ENCODE data around the gene PLAGL2. TPM values are rescaled to one million over a fixed set of nuclear protein-coding genes. Genes with fewer than 3 reads are reported as not detected.

The PLAGL2 gene
- total RNA-seq, 1 experiment from 2014 or later = 21.4 TPM

DNA sequence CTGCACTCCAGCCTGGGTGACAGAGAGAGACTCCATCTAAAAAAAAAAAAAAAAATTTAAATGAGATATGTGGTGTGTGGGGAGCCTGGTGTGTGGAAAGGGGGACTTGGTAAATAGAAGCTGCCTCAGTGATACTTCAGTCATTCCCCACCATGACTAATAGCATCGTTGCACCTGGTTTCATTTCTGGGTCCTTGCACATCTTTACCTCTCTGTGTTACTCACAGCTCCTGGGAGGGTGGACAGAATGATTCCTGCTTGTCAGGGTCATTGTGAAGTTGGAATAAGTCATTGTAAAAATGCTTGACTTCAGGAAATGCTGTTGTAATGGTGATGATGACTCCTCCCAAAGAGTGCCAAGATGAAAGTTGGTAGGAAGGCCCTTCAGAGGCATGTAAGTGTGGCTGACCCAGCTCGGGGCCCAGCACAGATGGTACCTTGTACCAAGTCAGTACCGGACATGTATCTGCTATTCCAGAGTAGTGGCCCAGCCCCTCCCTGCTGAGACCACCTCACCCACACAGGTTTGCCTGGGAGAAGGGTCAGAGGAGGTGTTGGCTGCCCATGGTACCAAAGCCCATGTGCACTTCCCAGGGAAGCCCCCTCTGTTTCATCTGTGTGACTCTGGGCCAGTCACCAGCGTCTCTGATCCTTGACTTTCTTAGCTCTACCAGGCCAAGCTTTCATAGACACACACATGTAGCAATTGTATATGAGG, 48.4 kb downstream of the PLAGL2 start:
- ChIA-PET CTCF (no interaction called here), POLR2A (no interaction called here)
- TF ChIP-seq FOXK1 (CRISPR knock-in tag; IDR thresholded peaks at IDR 0.05) (no peak), NFATC4 (CRISPR knock-in tag; IDR thresholded peaks at IDR 0.05) (no peak), FOXJ3 (CRISPR knock-in tag; IDR thresholded peaks at IDR 0.05; ENCODE audit: borderline replicate concordance) (no peak), ZNF263 (CRISPR knock-in tag; IDR thresholded peaks at IDR 0.05; ENCODE audit: low read depth) (no peak)
- TF ChIP-seq, protein P1, sequence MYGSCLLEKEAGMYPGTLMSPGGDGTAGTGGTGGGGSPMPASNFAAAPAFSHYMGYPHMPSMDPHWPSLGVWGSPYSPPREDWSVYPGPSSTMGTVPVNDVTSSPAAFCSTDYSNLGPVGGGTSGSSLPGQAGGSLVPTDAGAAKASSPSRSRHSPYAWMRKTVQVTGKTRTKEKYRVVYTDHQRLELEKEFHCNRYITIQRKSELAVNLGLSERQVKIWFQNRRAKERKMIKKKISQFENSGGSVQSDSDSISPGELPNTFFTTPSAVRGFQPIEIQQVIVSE (CRISPR knock-in tag; IDR thresholded peaks at IDR 0.05; ENCODE audit: borderline replicate concordance) = no peak
- TF ChIP-seq, protein P2, sequence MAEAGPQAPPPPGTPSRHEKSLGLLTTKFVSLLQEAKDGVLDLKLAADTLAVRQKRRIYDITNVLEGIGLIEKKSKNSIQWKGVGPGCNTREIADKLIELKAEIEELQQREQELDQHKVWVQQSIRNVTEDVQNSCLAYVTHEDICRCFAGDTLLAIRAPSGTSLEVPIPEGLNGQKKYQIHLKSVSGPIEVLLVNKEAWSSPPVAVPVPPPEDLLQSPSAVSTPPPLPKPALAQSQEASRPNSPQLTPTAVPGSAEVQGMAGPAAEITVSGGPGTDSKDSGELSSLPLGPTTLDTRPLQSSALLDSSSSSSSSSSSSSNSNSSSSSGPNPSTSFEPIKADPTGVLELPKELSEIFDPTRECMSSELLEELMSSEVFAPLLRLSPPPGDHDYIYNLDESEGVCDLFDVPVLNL (CRISPR knock-in tag; IDR thresholded peaks at IDR 0.05; ENCODE audit: borderline replicate concordance, low read depth) = no peak
- no peak overlapping the region for H3K27ac Mint-ChIP-seq
- peaks cover 47% of the 10 kb centered on the region for H3K36me3 Mint-ChIP-seq
- H3K4me3 Mint-ChIP-seq = no peak overlapping the region
- no peaks in the 10 kb centered on the region for H3K9me3 Mint-ChIP-seq
- H3K27me3 Mint-ChIP-seq (ENCODE audit: low read depth) = no peaks in the 10 kb centered on the region
- H3K4me1 Mint-ChIP-seq = no peaks in the 10 kb centered on the region
- ATAC-seq (no peak), DNase-seq (ENCODE audit: low spot score) (no peak)

DNA sequence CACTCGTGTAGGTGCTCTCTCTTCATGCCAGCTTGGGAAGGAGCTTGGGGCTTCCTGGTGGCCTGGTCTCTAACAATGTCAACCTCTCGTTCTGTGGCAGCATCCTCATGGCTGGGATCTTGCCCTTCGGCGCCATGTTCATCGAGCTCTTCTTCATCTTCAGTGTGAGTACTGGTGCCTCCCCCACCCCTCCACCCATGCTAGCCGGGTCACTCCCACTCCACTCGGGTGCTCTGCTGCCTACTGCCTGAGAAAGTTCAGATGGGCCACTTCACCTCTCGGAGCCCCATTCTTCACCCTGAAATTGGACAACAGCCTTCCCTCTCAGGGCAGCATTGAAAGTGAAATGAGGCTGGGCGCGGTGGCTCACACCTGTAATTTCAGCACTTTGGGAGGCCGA, 49.2 kb downstream of the PLAGL2 start:
- peaks cover 52% of the 10 kb centered on the region for H3K36me3 Mint-ChIP-seq
- H3K27ac Mint-ChIP-seq = no peak overlapping the region

DNA sequence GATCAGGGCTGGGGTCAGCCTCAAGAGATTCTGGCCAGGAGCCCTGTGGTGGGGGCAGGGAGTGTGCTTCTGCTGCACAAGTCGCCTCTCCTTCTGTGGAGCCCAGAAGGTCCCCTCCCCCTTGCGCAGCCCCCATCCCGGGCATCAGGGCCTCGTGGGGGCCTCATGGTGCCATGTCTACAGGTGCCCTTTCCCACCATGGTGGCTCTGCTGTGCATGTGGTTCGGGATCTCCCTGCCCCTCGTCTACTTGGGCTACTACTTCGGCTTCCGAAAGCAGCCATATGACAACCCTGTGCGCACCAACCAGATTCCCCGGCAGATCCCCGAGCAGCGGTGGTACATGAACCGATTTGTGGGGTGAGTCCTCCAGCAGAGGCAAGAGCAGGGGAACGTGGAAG, 49.9 kb downstream of the PLAGL2 start:
- no peak overlapping the region for H3K27ac Mint-ChIP-seq
- ChIA-PET CTCF (no interaction called here), POLR2A (no interaction called here)
- DNase-seq (ENCODE audit: low spot score) = no peak
- no peaks in the 10 kb centered on the region for H3K27me3 Mint-ChIP-seq (ENCODE audit: low read depth)
- no peak for ATAC-seq
- H3K4me1 Mint-ChIP-seq = no peaks in the 10 kb centered on the region
- no peaks in the 10 kb centered on the region for H3K9me3 Mint-ChIP-seq
- peaks cover 55% of the 10 kb centered on the region for H3K36me3 Mint-ChIP-seq
- H3K4me3 Mint-ChIP-seq = no peak overlapping the region
- no peak for TF ChIP-seq TEAD4 (CRISPR knock-in tag; IDR thresholded peaks at IDR 0.05)
- TF ChIP-seq, protein P3, sequence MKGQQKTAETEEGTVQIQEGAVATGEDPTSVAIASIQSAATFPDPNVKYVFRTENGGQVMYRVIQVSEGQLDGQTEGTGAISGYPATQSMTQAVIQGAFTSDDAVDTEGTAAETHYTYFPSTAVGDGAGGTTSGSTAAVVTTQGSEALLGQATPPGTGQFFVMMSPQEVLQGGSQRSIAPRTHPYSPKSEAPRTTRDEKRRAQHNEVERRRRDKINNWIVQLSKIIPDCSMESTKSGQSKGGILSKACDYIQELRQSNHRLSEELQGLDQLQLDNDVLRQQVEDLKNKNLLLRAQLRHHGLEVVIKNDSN (CRISPR knock-in tag; IDR thresholded peaks at IDR 0.05) = no peak
- no peak for TF ChIP-seq ZNF425 (CRISPR knock-in tag; conservative IDR thresholded peaks at IDR 0.05)
- no peak for TF ChIP-seq JAZF1 (CRISPR knock-in tag; IDR thresholded peaks at IDR 0.05)
- no peak for TF ChIP-seq ATF1 (CRISPR knock-in tag; IDR thresholded peaks at IDR 0.05)
- TF ChIP-seq CBFB (CRISPR knock-in tag; IDR thresholded peaks at IDR 0.05; ENCODE audit: low read depth) = no peak
- TF ChIP-seq, protein P4, sequence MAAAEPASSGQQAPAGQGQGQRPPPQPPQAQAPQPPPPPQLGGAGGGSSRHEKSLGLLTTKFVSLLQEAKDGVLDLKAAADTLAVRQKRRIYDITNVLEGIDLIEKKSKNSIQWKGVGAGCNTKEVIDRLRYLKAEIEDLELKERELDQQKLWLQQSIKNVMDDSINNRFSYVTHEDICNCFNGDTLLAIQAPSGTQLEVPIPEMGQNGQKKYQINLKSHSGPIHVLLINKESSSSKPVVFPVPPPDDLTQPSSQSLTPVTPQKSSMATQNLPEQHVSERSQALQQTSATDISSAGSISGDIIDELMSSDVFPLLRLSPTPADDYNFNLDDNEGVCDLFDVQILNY (CRISPR knock-in tag; IDR thresholded peaks at IDR 0.05) = no peak
- TF ChIP-seq STAT6 (CRISPR knock-in tag; conservative IDR thresholded peaks at IDR 0.05; ENCODE audit: low read depth) = no peak
- TF ChIP-seq, protein P5, sequence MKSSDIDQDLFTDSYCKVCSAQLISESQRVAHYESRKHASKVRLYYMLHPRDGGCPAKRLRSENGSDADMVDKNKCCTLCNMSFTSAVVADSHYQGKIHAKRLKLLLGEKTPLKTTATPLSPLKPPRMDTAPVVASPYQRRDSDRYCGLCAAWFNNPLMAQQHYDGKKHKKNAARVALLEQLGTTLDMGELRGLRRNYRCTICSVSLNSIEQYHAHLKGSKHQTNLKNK (CRISPR knock-in tag; IDR thresholded peaks at IDR 0.05) = no peak
- no peak for TF ChIP-seq ZBTB21 (CRISPR knock-in tag; IDR thresholded peaks at IDR 0.05; ENCODE audit: borderline replicate concordance)
- no peak for TF ChIP-seq EMX1 (CRISPR knock-in tag; IDR thresholded peaks at IDR 0.05)
- TF ChIP-seq, protein P6, sequence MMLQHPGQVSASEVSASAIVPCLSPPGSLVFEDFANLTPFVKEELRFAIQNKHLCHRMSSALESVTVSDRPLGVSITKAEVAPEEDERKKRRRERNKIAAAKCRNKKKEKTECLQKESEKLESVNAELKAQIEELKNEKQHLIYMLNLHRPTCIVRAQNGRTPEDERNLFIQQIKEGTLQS (CRISPR knock-in tag; conservative IDR thresholded peaks at IDR 0.05) = no peak
- TF ChIP-seq, protein P7, sequence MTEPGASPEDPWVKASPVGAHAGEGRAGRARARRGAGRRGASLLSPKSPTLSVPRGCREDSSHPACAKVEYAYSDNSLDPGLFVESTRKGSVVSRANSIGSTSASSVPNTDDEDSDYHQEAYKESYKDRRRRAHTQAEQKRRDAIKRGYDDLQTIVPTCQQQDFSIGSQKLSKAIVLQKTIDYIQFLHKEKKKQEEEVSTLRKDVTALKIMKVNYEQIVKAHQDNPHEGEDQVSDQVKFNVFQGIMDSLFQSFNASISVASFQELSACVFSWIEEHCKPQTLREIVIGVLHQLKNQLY (CRISPR knock-in tag; IDR thresholded peaks at IDR 0.05) = no peak
- no peak for TF ChIP-seq GTF2I (CRISPR knock-in tag; conservative IDR thresholded peaks at IDR 0.05)
- no peak for TF ChIP-seq ESRRA (CRISPR knock-in tag; IDR thresholded peaks at IDR 0.05; ENCODE audit: borderline replicate concordance)
- TF ChIP-seq TP53 (CRISPR knock-in tag; IDR thresholded peaks at IDR 0.05) = no peak

More for the DNA sequence above, 49.2 kb downstream of the PLAGL2 start:
- H3K4me3 Mint-ChIP-seq = no peak overlapping the region
- no peaks in the 10 kb centered on the region for H3K4me1 Mint-ChIP-seq
- ATAC-seq (no peak), DNase-seq (ENCODE audit: low spot score) (no peak)
- CTCF ChIA-PET = no interaction called here
- no peak for TF ChIP-seq CREM (CRISPR knock-in tag; IDR thresholded peaks at IDR 0.05)
- POLR2A ChIA-PET = no interaction called here
- H3K9me3 Mint-ChIP-seq = no peaks in the 10 kb centered on the region
- no peaks in the 10 kb centered on the region for H3K27me3 Mint-ChIP-seq (ENCODE audit: low read depth)
